Stimulated activated CD4-positive, alpha-beta T cell treated with anti-CD3 and anti-CD28 coated beads, Interleukin-2, amount 100 ng/mL, for 48 hours (primary cell): Measurements from ENCODE around the gene ZNF540.
A peak's percentile ranks its signal among the peaks of the same experiment; 100 is the strongest.
"Not testable (repeated sequence)": the region's sequence is repeated elsewhere in the genome, so short reads cannot be mapped to it uniquely, and the experiment has no call there.

Experiments used
- DNase-seq, 2 donors: peaks; one replicate each; pipeline ENCODE4 v3.0.0-alpha.2; 2020

ZNF540 gene

DNA sequence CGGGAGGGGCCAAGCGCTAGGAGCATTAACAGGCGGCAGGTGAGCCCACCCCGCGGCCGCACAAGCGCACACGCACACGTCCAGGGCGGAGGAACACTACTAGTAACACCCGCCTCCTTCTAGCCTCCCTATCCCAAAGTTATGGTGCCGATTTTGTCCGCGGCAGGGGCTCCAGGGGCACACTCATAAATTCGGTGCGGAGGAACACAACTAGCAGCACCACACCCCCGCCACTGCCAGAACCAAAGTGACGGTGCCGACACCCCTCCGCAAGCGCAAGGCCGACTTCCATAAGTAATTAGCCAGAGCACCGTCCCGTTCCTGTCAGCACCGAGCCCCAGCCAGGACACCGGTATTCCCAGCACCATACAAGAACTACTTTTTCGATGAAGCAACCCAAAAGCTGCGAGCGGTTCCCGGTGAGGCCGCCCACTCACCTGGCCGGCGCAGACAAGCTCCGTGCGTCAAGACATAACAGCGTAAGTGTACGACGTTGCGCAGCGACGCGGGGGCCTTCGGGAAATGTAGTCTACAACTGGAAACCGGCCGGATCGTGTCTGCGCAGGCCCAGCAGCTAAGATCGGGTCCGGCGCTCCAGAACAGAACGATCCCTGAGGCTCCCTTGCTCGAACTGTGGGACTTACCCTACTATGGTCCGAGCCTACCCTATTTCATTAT, at the start of gene ZNF540, which contains the start of gene ZNF571:
Gene ZNF540, plus strand, starts transcription at position 573 of the 678 bp plus-strand sequence. CDS start 3,572 bp downstream, outside the sequence.
Gene ZNF571, minus strand, starts transcription at position 489 of the 678 bp plus-strand sequence. CDS start 8,116 bp downstream, outside the sequence.
- DNase-seq = peak; percentile 82 to 83

DNA sequence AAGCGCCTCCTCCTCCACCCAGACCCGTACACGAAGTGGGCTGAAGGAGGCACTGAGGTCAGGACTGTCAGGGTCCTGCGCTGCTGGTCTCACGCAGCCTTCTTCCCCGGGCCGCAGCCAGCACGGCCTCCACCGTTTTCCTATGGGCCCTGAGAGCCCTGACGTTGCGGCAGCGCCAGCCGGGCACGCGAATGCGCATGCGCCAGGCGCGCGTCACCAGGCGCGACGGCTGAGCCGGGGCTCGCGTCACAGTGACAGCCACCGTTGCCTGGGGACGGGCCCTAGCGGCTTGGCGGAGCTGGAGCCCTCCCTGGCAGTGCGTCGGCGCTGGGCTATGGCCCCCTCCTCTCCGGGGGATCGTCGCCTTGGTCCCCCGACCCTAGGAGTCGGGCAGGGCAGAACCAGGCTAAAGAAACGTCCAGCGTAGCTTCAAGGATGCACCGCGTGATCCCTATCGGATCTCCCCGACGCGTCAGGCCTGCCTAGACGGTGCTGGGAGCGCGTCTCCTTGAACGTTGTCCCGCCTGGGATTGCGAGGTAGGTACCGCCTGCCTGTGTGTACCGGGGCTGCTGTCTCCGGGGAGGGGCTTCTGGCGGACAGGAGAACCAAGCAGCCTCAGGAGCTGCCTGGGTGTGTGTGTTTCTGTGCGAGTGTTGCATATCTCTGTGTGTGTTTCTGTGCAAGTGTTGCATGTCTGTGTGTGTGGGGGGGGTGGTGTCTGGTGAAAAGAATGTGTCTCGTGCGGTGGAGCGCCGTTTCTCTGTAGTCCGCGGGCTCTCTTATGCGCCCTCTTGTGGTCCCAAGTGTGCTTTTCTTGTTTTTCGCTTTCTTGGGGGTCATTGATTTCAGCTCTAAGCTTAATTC, 43.3 kb upstream of the ZNF540 start:
- DNase-seq = peak; percentile 23 to 57

DNA sequence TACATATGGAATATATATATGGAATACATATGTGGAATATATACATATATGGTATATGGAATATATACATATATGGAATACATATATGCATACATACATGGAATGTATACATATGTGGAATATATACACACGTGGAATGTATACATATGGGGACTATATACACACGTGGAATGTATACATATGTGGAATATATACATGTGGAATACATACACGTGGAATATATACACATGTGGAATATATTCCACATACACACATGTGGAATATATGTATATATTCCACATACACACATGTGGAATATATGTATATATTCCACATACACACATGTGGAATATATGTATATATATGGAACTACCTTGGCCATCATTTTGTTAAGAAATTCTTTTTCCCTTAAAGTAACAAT, 31.2 kb upstream of the ZNF540 start:
- no peak for DNase-seq

DNA sequence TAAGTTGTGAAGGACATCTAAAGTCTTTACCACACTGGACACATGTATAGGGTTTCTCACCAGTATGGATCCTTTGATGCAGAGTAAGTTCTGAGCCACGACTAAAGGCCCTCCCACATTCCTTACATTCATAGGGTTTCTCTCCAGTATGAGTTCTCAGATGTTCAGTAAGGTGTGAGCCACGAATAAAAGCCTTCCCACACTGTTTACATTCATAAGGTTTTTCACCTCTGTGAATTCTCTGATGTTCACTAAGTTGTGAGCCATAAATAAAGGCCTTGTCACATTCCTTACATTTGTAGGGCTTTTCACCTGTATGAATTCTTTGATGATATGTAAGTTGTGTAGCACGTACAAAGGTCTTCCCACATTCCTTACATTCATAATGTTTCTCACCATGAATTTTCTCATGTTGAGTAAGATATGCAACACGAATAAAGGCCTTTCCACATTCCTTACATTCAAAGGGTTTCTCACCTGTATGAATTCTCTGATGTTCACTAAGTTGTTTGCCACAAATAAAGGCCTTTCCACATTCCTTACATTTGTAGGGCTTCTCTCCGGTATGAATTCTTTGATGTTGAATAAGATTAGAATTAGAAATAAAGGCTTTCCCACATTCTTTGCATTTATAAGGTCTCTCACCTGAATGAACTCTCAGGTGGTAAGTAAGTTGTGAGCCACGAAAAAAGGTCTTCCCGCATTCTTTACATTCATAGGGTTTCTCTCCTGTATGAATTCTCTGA, 29.9 kb upstream of the ZNF540 start:
- DNase-seq = no peak

DNA sequence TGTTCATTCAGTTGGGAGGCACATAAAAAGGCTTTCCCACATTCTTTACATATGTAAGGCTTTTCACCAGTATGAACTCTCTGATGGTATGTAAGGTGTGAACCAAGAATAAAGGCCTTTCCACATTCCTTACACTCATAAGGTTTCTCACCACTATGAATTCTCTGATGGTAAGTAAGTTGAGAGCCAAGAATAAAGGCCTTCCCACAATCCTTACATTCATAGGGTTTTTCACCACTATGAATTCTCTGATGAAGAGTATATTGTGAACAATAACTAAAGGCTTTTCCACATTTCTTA, 29.4 kb upstream of the ZNF540 start:
- DNase-seq = no peak

DNA sequence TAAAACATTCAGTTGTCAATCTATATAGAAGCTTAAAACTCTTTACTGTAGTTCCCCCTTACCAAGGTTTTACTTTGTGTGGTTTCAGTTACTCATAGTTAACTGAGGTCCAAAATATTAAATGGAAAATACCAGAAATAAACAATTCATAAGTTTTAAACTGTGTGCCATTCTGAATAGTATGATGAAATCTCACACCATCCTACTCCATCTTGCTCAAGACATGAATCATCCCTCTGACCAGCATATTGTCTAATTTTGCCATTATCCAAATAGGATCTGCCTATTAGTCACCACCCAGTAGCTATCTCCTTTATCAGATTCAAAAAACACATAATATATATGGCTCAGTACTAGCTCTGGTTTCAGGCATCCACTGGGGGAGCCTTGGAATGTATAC, 22.5 kb upstream of the ZNF540 start:
- DNase-seq = no peak

DNA sequence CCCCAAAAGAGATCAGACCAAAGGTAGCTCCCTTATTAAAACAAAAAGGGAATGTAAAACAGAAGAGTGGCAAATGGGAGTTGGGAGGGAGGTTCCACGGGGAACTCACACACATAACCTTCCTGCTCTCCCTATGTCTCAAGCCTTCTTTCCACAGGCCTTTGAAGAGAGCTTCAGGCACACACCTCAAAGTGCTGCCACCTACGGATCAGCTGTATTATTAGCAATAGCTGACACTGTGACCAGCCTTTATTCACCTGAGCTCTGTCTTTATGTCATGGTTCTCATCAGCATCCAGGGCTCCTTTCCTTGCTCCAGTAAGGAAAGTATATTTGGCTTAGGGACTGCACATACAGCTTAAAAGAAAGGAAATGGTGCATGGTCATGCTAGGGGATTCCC, 11.3 kb upstream of the ZNF540 start:
- DNase-seq = no peak

DNA sequence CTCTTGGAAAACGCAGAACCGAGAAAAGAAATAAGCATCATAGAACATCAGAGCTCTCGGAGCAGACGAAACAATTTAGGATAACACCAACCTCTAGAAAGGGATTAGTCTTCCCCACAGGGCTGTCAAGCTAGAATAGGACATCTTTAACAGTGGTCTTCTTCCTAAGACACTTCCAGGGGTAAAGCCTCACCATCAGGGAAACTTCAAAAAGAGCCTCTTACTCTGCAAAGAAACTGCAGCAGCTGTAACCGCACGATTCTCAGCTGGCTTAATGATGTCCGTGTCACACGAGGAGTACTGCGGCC, 726 bp upstream of the ZNF540 start:
- no peak for DNase-seq

DNA sequence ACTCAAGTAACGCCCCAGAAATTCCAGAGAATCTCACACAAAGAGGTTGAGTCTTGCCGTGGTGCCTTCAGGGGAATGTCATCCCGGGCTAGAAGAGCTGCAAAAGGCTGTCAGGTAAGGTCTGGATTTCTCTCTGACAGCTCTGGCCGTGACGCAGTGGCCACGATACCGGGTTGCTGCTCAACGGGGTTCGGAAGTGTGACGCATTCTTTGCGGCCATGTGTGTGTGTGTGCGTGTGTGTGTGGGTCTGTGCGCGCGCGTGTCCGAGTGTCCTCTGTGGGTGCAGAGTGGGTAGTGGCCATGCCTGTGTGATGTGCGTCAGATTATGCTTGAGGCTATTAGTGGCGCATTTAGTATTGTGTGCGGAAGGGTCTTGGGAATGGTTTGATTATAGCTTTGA, 306 bp downstream of the ZNF540 start:
- peak; percentile 43 for DNase-seq

DNA sequence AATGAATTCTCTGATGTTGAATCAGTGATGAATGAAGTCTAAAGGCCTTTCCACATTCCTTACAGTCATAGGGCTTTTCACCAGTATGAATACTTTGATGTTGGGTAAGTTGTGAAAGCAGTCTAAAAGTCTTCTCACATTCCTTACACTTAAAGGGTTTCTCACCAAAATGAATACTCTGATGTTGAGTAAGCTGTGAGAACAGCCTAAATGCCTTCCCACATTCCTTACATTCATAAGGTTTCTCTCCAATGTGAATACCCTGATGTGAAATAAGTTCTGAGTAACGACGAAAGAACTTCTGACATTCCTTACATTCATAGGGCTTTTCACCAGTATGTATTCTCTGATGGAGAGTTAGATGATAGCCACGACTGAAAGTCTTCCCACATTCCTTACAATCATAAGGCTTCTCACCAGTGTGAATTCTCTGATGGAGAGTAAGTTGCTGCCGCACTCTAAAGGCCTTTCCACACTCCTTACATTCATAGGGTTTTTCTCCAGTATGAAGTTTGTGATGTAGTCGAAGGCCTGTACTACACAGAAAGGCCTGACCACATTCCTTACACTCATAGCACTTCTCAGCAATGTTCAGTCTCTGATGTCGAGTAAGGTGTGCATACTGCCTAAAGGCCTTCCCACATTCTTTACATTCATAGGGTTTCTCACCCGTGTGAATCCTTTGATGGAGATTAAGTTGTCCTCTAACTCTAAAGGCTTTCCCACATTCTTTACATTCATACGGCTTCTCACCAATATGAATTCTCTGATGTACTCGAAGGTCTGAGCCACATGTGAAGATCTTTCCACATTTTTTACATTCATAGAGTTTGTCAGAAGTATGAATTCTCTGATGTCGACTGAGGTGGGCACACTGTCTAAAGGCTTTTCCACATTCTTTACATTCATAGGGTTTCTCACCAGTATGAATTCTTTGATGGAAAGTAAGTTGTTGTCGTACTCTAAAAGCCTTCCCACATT, 40.7 kb downstream of the ZNF540 start:
- no peak for DNase-seq

DNA sequence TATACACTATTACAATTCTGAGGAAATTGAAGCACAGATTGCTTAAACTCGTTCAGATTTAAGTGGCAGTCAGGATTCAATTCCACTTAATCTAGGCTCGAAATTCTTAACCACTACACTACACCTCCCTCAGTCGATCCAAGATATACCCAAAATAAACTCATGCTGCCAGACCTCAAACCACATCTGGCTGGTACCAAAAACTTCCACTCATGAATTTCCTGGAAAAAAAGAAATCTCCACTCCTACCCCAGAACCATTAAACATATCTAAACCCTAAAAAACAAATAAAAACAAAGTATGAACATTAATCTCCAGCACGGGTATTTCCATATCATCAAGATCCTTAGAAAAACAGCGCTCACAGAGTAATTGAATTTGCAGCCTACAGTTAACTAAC, 59.4 kb downstream of the ZNF540 start:
- DNase-seq = no peak

DNA sequence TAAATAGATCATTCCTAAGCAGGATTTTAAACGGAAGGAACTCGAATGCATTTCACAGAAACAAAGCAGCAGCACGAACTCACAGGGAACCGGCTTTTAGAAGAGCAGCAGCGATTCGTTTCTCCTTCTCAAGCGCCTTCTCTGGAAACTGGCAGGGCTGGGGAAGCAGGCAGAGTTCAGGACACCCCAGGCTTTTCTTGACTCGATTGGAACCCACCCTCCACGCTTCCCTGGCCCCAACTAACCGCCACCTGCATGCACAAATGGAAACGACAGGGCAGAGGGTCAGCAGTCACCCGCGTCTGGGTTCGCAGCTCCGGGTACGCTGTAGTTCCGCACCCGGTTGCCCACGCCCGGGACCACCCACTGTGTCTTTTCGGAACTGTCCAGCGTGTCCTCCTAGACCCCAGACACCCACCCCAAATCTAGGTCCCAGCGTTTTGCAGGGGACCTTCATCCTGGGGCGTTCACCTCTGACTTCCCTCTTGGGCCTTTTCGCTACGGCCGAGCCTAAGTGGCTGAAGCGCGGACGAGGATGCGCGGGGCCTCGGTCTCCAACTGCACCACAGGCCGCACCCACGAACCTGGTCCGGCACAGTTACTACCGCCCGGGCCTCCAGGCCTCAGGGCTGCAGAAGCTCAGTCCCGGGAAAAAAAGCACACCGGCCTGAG, 60.1 kb downstream of the ZNF540 start:
- peak; percentile 19 for DNase-seq

DNA sequence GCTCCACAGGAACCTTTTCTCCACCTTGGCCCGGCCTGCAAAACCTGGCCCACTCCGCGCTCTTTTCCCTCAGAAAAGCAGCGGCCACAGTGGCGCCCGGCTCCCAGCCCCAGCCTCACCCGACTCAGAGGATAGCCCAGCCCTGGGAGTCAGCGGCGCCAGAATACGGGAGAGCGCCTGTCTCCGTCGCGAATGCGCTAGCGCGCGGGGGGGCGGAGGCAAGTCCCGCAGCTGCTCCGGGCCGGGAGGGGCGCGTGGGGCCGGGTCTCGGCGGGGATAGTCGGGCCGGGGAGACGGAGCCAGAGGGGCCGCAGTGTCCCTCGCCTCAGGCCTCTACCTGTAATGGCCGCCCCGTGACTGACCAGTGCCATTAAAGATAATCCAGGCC, 60.6 kb downstream of the ZNF540 start, which contains the start of gene ZFP30:
Gene ZFP30, minus strand, starts transcription at position 165 of the 388 bp plus-strand sequence. CDS start 7,643 bp downstream, outside the sequence.
- peak; percentile 67 to 83 for DNase-seq

DNA sequence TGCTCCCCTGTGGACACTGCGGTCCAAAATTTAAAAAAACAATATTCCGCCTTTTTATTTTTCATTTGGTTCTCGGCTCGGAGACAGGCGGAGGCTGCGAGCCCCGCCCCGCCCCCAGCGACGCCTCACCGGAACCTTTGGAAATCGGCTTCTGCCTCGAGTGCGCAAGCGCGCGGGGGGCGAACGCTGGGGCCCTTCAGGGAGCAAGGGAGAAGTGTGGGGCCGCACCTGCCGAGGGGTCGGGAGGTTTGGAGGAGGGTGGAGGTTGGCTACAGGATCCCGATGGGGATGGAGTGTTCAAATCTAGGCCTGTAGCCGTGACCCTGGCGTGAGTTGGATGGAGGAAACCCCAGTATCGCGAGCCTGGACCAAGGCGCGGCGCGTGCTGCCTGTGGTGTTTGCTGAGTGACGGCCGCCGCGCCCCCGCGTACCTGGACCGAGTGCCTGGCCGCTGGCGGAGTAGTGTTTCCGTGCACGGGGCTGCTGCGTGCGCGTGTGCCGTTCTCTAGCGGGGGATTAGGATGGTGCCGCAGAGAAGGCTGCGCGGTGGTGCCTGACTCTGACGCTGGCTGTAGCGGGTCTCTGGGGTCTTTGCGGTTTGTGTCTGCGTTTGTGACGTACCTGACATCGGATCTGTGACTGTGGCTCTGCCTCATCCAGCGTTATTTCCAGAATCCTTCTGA, 61.2 kb downstream of the ZNF540 start:
- DNase-seq = peak; percentile 77 to 80

DNA sequence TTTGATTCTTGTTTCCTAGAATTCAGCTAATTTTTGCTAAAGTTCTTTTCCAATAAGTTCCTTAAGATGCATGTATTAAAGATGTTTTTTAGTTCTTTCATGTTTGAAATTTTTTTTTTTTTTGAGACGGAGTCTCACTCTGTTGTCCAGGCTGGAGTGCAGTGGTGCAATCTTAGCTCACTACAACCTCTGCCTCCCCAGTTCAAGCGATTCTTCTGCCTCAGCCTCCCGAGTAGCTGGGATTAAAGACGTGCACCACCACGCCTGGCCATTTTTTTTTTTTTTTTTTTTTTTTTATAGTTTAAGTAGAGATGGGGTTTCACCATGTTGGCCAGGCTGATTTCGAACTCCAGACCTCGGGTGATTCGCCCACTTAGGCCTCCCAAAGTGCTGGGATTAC, 62.5 kb downstream of the ZNF540 start:
- DNase-seq = not testable (repeated sequence)
